ENCODE measurements around the gene E2F2. TPM values are rescaled to one million over a fixed set of nuclear protein-coding genes. Genes with fewer than 3 reads are reported as not detected.

Gene E2F2
- total RNA-seq = 0.51 and 3.6 TPM in 2 replicates

GRCh38 chr1:23530747-23531561, at the start of gene E2F2:
Gene E2F2 (minus strand): TSS chr1:23531233. CDS start chr1:23530793, 440 bp downstream.

GRCh38 chr1:23559136-23559984, 28.3 kb upstream of the E2F2 start, which contains the start of gene ID3:
Gene ID3 (minus strand): TSS chr1:23559501. CDS start chr1:23559426, 75 bp downstream.

GRCh38 chr1:23483321-23484252, 47.4 kb downstream of the E2F2 start, which contains the start of gene ASAP3:
Gene ASAP3 (minus strand): TSS chr1:23484179. CDS start chr1:23484133, 46 bp downstream.

Other genes with a start within 250 kb of the E2F2 start
- 39.2 and 60.5 TPM in 2 replicates for gene HNRNPR, start 186.9 kb downstream of the E2F2 start, total RNA-seq
- 4.9 and 11.2 TPM in 2 replicates for gene ZNF436, start 161.4 kb downstream of the E2F2 start, total RNA-seq
- 2.6 and 4.8 TPM in 2 replicates for gene TCEA3, start 106.5 kb downstream of the E2F2 start, total RNA-seq
- gene ASAP3, start 47.1 kb downstream of the E2F2 start, total RNA-seq = 6.8 and 14.5 TPM in 2 replicates
- 156 and 186 TPM in 2 replicates for gene ID3, start 28.3 kb upstream of the E2F2 start, total RNA-seq
- 532 and 556 TPM in 2 replicates for gene RPL11, start 160.6 kb upstream of the E2F2 start, total RNA-seq
- 14.2 and 22.8 TPM in 2 replicates for gene ELOA, start 212.2 kb upstream of the E2F2 start, total RNA-seq
- gene PITHD1, start 247.2 kb upstream of the E2F2 start, total RNA-seq = 24.8 and 38.8 TPM in 2 replicates

Measured in mesangial cell (primary cell).